Lung (tissue), 12 donors: ENCODE results near the gene CLUH. TPM values are rescaled to one million over a fixed set of nuclear protein-coding genes. Genes with fewer than 3 reads are reported as not detected.

Source experiments
- ATAC-seq: fragments of 200-7000 bp; cut with Tn5 transposase; one replicate; pipeline ENCODE4 v1.9.1; 2020; ENCODE audit warnings: moderate number of reproducible peaks; ENCODE audit not compliant: insufficient read depth, low FRiP score
- DNase-seq, 3 donors: peaks; one replicate each; pipeline ENCODE4 v3.0.0-alpha.2; 2013 to 2017
- H3K27ac ChIP-seq, 2 donors: one replicate each; pipeline ENCODE4 v1.5.1; 2013; ENCODE audit warnings: mild to moderate bottlenecking in 2 of 2, moderate library complexity in 2 of 2, control low read depth in 1 of 2, inconsistent platforms in 1 of 2, low read depth in 1 of 2, low read length in 1 of 2
- H3K27me3 ChIP-seq, 3 donors: one replicate each; pipeline ENCODE4 v1.5.1; 2013; ENCODE audit warnings: low read length in 2 of 3; ENCODE audit not compliant: control insufficient read depth in 3 of 3, insufficient read depth in 3 of 3
- H3K36me3 ChIP-seq, 4 donors: one replicate each; pipeline ENCODE4 v1.5.1; 2013; ENCODE audit warnings: low read length in 4 of 4, mild to moderate bottlenecking in 1 of 4, moderate library complexity in 1 of 4; ENCODE audit not compliant: control insufficient read depth in 4 of 4, insufficient read depth in 4 of 4
- H3K4me1 ChIP-seq, 5 donors: one replicate each; pipeline ENCODE4 v1.5.1; 2013; ENCODE audit warnings: low read length in 5 of 5, mild to moderate bottlenecking in 2 of 5, moderate library complexity in 1 of 5; ENCODE audit not compliant: control insufficient read depth in 5 of 5, insufficient read depth in 5 of 5
- H3K4me3 ChIP-seq: one replicate; pipeline ENCODE4 v1.5.1; 2013; ENCODE audit warnings: mild to moderate bottlenecking, control low read depth, moderate library complexity
- H3K9ac ChIP-seq, 2 donors: one replicate each; pipeline ENCODE4 v1.5.1; 2013; ENCODE audit warnings: low read length in 2 of 2, control low read depth in 1 of 2; ENCODE audit not compliant: insufficient read depth in 1 of 2
- H3K9me3 ChIP-seq, 4 donors: one replicate each; pipeline ENCODE4 v1.5.1; 2013; ENCODE audit warnings: low read length in 3 of 4, mild to moderate bottlenecking in 1 of 4, moderate library complexity in 1 of 4; ENCODE audit not compliant: control insufficient read depth in 4 of 4, insufficient read depth in 3 of 4
- CTCF ChIP-seq: IDR thresholded peaks from 2 replicates; pipeline ENCODE4 v1.5.1; 2012; ENCODE audit warnings: mild to moderate bottlenecking; ENCODE audit errors: control extremely low read depth, extremely low read depth
- WGBS, 2 donors: extraction: QIAGEN DNeasy Blood & Tissue Kit; methylation state at CpG; one replicate each; pipeline ENCODE4 v1.1.7; 2013; 5-methylcytosine and 5-hydroxymethylcytosine counted together
- polyA plus RNA-seq, 2 donors: library from polyadenylated mRNA; stranded (reverse); fragments of 200-250 nt; gene quantifications; one replicate each; pipeline ENCODE4 v1.2.1, GENCODE V29; 2013
- total RNA-seq, 2 donors: library from RNA; depleted of rRNA in 1 of 2; stranded (reverse); fragments of >200 nt in 1 of 2; gene quantifications; one replicate each; pipeline ENCODE4 v1.2.1, GENCODE V29; 2014 to 2021
- donor health status: control.
- donor health status: control.
- donor health status: Bipolar disorder and iron deficiency.
- donor health status: healthy.
- donor health status: DM: yes; HTN: yes; CAD: no.

CLUH gene
- total and polyA plus RNA-seq, 4 donors: 29.7 to 80.5 (median 42.1) TPM

- ATAC-seq (no peak), DNase-seq (no peak)
- no peak overlapping the region for H3K4me3 ChIP-seq
- no peaks in the 10 kb centered on the region for H3K27me3 ChIP-seq
- H3K36me3 ChIP-seq: peaks cover 7 to 40% (median 14%) of the 10 kb centered on the region in 4 donors
- 80 to 94% methylated on average over 4 of the region's 4 CpGs for WGBS, 2 donors
- H3K9ac ChIP-seq: no peak overlapping the region
- TF ChIP-seq CTCF: no peak
- H3K9me3 ChIP-seq: no peaks in the 10 kb centered on the region
- H3K4me1 ChIP-seq: peaks cover 0 to 21% (median 9%) of the 10 kb centered on the region in 5 donors
- no peak overlapping the region for H3K27ac ChIP-seq
These were observed 6.7 kb downstream of the CLUH start for GRCh38 chr17:2704890-2705248.

- ATAC-seq (no peak), DNase-seq (no peak)
- H3K27me3 ChIP-seq: no peaks in the 10 kb centered on the region
- H3K9ac ChIP-seq: no peak overlapping the region
- no peak for TF ChIP-seq CTCF
- H3K4me3 ChIP-seq: no peak overlapping the region
- peaks cover 7 to 41% (median 15%) of the 10 kb centered on the region in 4 donors for H3K36me3 ChIP-seq
- peaks cover 0 to 15% (median 7%) of the 10 kb centered on the region in 5 donors for H3K4me1 ChIP-seq
- no peak overlapping the region for H3K27ac ChIP-seq
- WGBS, 2 donors: 90 to 91% methylated on average over 38 of the region's 38 CpGs
- no peaks in the 10 kb centered on the region for H3K9me3 ChIP-seq
These were observed 7.3 kb downstream of the CLUH start for GRCh38 chr17:2704031-2704889.

GRCh38 chr17:2703606-2704005 lies 8.0 kb downstream of the CLUH start:
- Histone ChIP-seq H3K4me3 (no peak overlapping the region), H3K27ac (no peak overlapping the region), H3K27me3 (no peaks in the 10 kb centered on the region), H3K9me3 (no peaks in the 10 kb centered on the region), H3K4me1 (peaks cover 0 to 8% (median under 1%) of the 10 kb centered on the region in 5 donors), H3K36me3 (peaks cover 7 to 43% (median 15%) of the 10 kb centered on the region in 4 donors), H3K9ac (no peak overlapping the region)
- 95 to 96% methylated on average over 16 of the region's 16 CpGs for WGBS, 2 donors
- no peak for TF ChIP-seq CTCF
- ATAC-seq (no peak), DNase-seq (no peak)
